Gastrocnemius medialis (tissue), 4 donors: ENCODE results near the gene ZNF521.

ENCODE experiments used
- POLR2A ChIP-seq, 2 donors: fragments of 450-650 bp; IDR thresholded peaks; one replicate each; pipeline ENCODE4 v1.6.1; 2017; ENCODE audit warnings: antibody characterized with exemption in 2 of 2, mild to moderate bottlenecking in 2 of 2, moderate library complexity in 2 of 2
- TF ChIP-seq, protein P1 (sequence below), 5 experiments: fragments of 450-650 bp in 3 of 5; fragments of 200-600 bp in 2 of 5; sonication (generic) in 2 of 5; IDR thresholded peaks in 4 of 5; conservative IDR thresholded peaks in 1 of 5; 1 replicate in 4 of 5; 2 replicates in 1 of 5; pipeline ENCODE4 v1.5.1; 2016 to 2019; ENCODE audit warnings: antibody characterized with exemption in 5 of 5, mild to moderate bottlenecking in 3 of 5, moderate library complexity in 3 of 5

DNA sequence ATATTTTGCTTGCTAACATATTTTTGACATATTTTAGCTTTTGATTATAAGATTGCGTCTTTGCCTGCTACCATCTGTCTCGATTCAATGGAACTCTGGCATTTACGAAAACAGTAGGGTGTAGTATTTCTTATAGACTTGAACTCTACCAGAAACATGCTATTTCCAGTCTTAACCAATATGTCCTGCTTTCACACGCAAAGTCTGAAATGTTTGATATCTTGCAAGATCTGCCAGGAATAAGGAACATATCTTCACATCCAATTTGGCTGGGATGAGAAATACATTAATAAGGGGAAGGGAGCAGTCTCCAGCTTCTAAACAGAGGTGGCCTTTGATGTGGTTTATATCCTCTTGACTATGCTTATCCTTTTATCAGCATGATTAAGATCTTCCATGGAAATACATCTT, 299.4 kb downstream of the ZNF521 start:
- TF ChIP-seq, protein P1, sequence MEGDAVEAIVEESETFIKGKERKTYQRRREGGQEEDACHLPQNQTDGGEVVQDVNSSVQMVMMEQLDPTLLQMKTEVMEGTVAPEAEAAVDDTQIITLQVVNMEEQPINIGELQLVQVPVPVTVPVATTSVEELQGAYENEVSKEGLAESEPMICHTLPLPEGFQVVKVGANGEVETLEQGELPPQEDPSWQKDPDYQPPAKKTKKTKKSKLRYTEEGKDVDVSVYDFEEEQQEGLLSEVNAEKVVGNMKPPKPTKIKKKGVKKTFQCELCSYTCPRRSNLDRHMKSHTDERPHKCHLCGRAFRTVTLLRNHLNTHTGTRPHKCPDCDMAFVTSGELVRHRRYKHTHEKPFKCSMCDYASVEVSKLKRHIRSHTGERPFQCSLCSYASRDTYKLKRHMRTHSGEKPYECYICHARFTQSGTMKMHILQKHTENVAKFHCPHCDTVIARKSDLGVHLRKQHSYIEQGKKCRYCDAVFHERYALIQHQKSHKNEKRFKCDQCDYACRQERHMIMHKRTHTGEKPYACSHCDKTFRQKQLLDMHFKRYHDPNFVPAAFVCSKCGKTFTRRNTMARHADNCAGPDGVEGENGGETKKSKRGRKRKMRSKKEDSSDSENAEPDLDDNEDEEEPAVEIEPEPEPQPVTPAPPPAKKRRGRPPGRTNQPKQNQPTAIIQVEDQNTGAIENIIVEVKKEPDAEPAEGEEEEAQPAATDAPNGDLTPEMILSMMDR (IDR thresholded peaks at IDR 0.05 in 4 of 5, conservative IDR thresholded peaks at IDR 0.05 in 1 of 5), result no peak
- no peak for TF ChIP-seq POLR2A (IDR thresholded peaks at IDR 0.05)
